PC-3 (cell line): ENCODE data around the gene CRIP2. TPM values are rescaled to one million over a fixed set of nuclear protein-coding genes. Genes with fewer than 3 reads are reported as not detected.
A peak's percentile ranks its signal among the peaks of the same experiment; 100 is the strongest.

Experiments used
- ATAC-seq: fragments of 200-7000 bp; cut with Tn5 transposase; 2 replicates; pipeline ENCODE4 v1.9.1; 2020; ENCODE audit warnings: mild to moderate bottlenecking, moderate library complexity
- BruUV-seq: library from RNA; stranded (reverse); fragments of 400-500 nt; replicated peaks from 2 replicates; lab custom pipeline; 2021; lab: Mats Ljungman, UMichigan
- CTCF ChIA-PET: fragments of 300-600 bp; sonication (Branson Sonifier 250); formaldehyde crosslinking; loops from one replicate; lab custom pipeline; 2022; ENCODE audit warnings: antibody characterized with exemption; lab: Charles Lee
- POLR2A ChIA-PET: fragments of 300-600 bp; sonication (Branson Sonifier 250); formaldehyde crosslinking; loops from one replicate; lab custom pipeline; 2022; ENCODE audit warnings: antibody characterized with exemption; ENCODE audit not compliant: unreplicated experiment; lab: Charles Lee
- DNase-seq: peaks from one replicate; pipeline ENCODE4 v3.0.0-alpha.2; 2015
- H2AFZ ChIP-seq: fragments of 300-600 bp; sonication (generic); 2 replicates; pipeline ENCODE4 v1.6.0; 2016; ENCODE audit warnings: antibody characterized with exemption, low read length
- H3F3A ChIP-seq: fragments of 300-600 bp; sonication (generic); one replicate; pipeline ENCODE4 v1.6.0; 2017; ENCODE audit warnings: antibody characterized with exemption, low read length, control low read depth, mild to moderate bottlenecking; ENCODE audit not compliant: unreplicated experiment
- H3K27ac ChIP-seq: fragments of 300-600 bp; sonication (generic); 2 replicates; pipeline ENCODE4 v1.5.1; 2016; ENCODE audit warnings: mild to moderate bottlenecking, low read length
- H3K27me3 ChIP-seq: fragments of 300-600 bp; sonication (generic); 2 replicates; pipeline ENCODE4 v1.6.1; 2016; ENCODE audit warnings: low read length, mixed read lengths
- H3K36me3 ChIP-seq: fragments of 300-600 bp; sonication (generic); 2 replicates; pipeline ENCODE4 v1.6.1; 2016; ENCODE audit warnings: low read depth, mixed run types, low read length, mixed read lengths
- H3K4me1 ChIP-seq: fragments of 300-600 bp; sonication (generic); 2 replicates; pipeline ENCODE4 v1.5.1; 2016; ENCODE audit warnings: low read length; ENCODE audit not compliant: insufficient read depth
- H3K4me2 ChIP-seq: fragments of 300-600 bp; sonication (generic); 2 replicates; pipeline ENCODE4 v1.6.0; 2016; ENCODE audit warnings: low read length
- H3K4me3 ChIP-seq: fragments of 300-600 bp; sonication (generic); 2 replicates; pipeline ENCODE4 v1.5.1; 2016; ENCODE audit warnings: mild to moderate bottlenecking, low read length, mixed read lengths
- H3K79me2 ChIP-seq: fragments of 300-600 bp; sonication (generic); 2 replicates; pipeline ENCODE4 v1.6.1; 2017; ENCODE audit warnings: low read length, mixed read lengths
- H3K9ac ChIP-seq: fragments of 300-600 bp; sonication (generic); 2 replicates; pipeline ENCODE4 v1.6.0; 2016; ENCODE audit warnings: mild to moderate bottlenecking, low read length
- H3K9me2 ChIP-seq: fragments of 300-600 bp; sonication (generic); replicated peaks from 2 replicates; pipeline ENCODE4 v1.6.1; 2016; ENCODE audit warnings: mixed run types, low read length, mixed read lengths
- H3K9me3 ChIP-seq: fragments of 300-600 bp; sonication (generic); 2 replicates; pipeline ENCODE4 v1.6.1; 2016; ENCODE audit warnings: low read length, mixed read lengths
- H4K20me1 ChIP-seq: fragments of 300-600 bp; sonication (generic); 2 replicates; pipeline ENCODE4 v1.6.1; 2016; ENCODE audit warnings: low read length, mixed read lengths
- EZH2 ChIP-seq: fragments of 300-600 bp; sonication (generic); IDR thresholded peaks from one replicate; pipeline ENCODE4 v1.6.1; 2017; ENCODE audit warnings: antibody characterized with exemption, mild to moderate bottlenecking, low read length; ENCODE audit not compliant: unreplicated experiment
- EZH2phosphoT487 ChIP-seq: fragments of 300-600 bp; sonication (generic); IDR thresholded peaks from 2 replicates; pipeline ENCODE4 v1.6.1; 2018; ENCODE audit warnings: mild to moderate bottlenecking, antibody characterized with exemption, low read length, borderline replicate concordance
- intact Hi-C: fragments of 100-400 bp; cut with micrococcal nuclease; formaldehyde crosslinking; loops from 2 replicates; pipeline ENCODE4 v1.9.0; 2023
- total RNA-seq: library from RNA; depleted of rRNA; stranded (reverse); fragments of >200 nt; gene quantifications from 2 replicates; pipeline ENCODE4 v1.2.3, GENCODE V29; 2014
- TF ChIP-seq, protein P1 (sequence below): fragments of 300-600 bp; sonication (generic); conservative IDR thresholded peaks from 2 replicates; pipeline ENCODE4 v1.5.1; 2017; ENCODE audit warnings: antibody characterized with exemption, low read depth, mild to moderate bottlenecking, low read length

The CRIP2 gene
- total RNA-seq, 1 experiment from 2014 or later = 100 TPM

- POLR2A ChIA-PET = no interaction called here
- H3K79me2 ChIP-seq = no peaks in the 10 kb centered on the region
- no peaks in the 10 kb centered on the region for H3K9me2 ChIP-seq
- no peaks in the 10 kb centered on the region for H4K20me1 ChIP-seq
- no peak overlapping the region for H3K27ac ChIP-seq
- no peaks in the 10 kb centered on the region; the same call in 1 of the 2 replicates for H3K36me3 ChIP-seq
- no peaks in the 10 kb centered on the region for H3F3A ChIP-seq
- H3K4me3 ChIP-seq = no peak overlapping the region
- peak; percentile 38 for DNase-seq
- intact Hi-C loops = no loop called here
- CTCF ChIA-PET = no interaction called here
- H3K4me1 ChIP-seq = peaks cover 6% of the 10 kb centered on the region; the same call in 1 of the 2 replicates
- H3K27me3 ChIP-seq = no peaks in the 10 kb centered on the region
- no peak overlapping the region for H2AFZ ChIP-seq
- TF ChIP-seq EZH2 (no peak), EZH2phosphoT487 (no peak)
- TF ChIP-seq, protein P1, sequence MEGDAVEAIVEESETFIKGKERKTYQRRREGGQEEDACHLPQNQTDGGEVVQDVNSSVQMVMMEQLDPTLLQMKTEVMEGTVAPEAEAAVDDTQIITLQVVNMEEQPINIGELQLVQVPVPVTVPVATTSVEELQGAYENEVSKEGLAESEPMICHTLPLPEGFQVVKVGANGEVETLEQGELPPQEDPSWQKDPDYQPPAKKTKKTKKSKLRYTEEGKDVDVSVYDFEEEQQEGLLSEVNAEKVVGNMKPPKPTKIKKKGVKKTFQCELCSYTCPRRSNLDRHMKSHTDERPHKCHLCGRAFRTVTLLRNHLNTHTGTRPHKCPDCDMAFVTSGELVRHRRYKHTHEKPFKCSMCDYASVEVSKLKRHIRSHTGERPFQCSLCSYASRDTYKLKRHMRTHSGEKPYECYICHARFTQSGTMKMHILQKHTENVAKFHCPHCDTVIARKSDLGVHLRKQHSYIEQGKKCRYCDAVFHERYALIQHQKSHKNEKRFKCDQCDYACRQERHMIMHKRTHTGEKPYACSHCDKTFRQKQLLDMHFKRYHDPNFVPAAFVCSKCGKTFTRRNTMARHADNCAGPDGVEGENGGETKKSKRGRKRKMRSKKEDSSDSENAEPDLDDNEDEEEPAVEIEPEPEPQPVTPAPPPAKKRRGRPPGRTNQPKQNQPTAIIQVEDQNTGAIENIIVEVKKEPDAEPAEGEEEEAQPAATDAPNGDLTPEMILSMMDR = no peak
- ATAC-seq = peak; percentile 47
- no peak overlapping the region for H3K4me2 ChIP-seq
- no peak overlapping the region for H3K9ac ChIP-seq
- BruUV-seq = no TSS peak
- no peaks in the 10 kb centered on the region for H3K9me3 ChIP-seq
Observed at GRCh38 chr14:105465209-105466031, 9.2 kb upstream of the CRIP2 start.

- POLR2A ChIA-PET = no interaction called here
- DNase-seq (no peak), ATAC-seq (no peak)
- TF ChIP-seq EZH2 = no peak
- no peak for TF ChIP-seq EZH2phosphoT487
- TF ChIP-seq, protein P1 = no peak
- Histone ChIP-seq H3K36me3 (no peaks in the 10 kb centered on the region), H3K4me1 (peaks cover 6% of the 10 kb centered on the region; the same call in 1 of the 2 replicates), H3K9ac (no peak overlapping the region), H3K27ac (no peak overlapping the region), H3K27me3 (no peaks in the 10 kb centered on the region), H3K79me2 (no peaks in the 10 kb centered on the region), H3F3A (no peaks in the 10 kb centered on the region), H3K4me2 (no peak overlapping the region), H3K9me3 (no peaks in the 10 kb centered on the region), H2AFZ (no peak overlapping the region), H3K4me3 (no peak overlapping the region), H3K9me2 (no peaks in the 10 kb centered on the region), H4K20me1 (no peaks in the 10 kb centered on the region)
- no TSS peak for BruUV-seq
- CTCF ChIA-PET = no interaction called here
- intact Hi-C loops = no loop called here
Observed at GRCh38 chr14:105466531-105467248, 7.9 kb upstream of the CRIP2 start.
